GM18858 (cell line): Measurements from ENCODE around the gene ATP6AP2.
"Not testable (repeated sequence)": the region's sequence is repeated elsewhere in the genome, so short reads cannot be mapped to it uniquely, and the experiment has no call there.

ENCODE experiments used
- ATAC-seq: cut with Tn5 transposase; IDR thresholded peaks from one replicate; pipeline ENCODE4 v1.9.1; 2021; ENCODE audit not compliant: unreplicated experiment

Gene ATP6AP2

DNA sequence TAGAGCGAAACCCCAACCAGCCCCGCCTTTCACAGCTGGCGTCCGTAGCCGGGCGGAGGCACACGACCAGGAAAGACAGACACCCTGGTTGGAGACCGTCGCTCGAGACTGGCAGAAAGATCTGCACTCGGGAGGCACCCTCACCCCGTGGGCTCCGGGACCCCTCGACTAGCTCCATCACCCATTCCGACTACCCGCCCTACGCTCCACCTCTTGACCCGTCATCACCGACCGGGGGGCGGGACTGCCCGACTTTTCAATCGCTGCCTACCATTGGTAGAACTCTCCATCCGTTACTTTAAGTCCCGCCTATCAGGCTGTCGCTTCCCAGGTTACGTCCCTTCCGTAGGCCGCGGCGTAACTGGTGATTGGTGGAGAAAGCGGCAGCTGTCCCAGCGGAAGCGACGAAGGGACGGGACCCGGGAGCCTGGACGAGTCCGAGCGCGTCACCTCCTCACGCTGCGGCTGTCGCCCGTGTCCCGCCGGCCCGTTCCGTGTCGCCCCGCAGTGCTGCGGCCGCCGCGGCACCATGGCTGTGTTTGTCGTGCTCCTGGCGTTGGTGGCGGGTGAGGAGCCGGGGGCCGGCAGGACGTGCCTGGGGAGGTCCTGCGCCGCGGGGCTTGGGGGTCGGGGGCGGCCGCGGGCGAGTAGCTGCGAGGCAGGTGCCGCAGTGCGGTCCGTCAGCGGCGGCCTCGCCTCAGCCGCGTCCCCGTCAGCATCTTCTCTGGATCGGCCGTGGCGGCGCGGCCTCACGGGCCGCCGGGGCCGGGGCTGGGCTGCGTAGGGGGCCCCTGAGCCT, at the start of gene ATP6AP2:
ATP6AP2 (plus strand) TSS at position 434 of the 799 bp plus-strand sequence; CDS start at position 530, 96 bp downstream.
- ATAC-seq: peak; percentile 88

- ATAC-seq: no peak
Observed at GRCh38 chrX:40531056-40531826, 49.5 kb upstream of the ATP6AP2 start.

GRCh38 chrX:40537310-40537709, 43.5 kb upstream of the ATP6AP2 start:
- no peak for ATAC-seq

DNA sequence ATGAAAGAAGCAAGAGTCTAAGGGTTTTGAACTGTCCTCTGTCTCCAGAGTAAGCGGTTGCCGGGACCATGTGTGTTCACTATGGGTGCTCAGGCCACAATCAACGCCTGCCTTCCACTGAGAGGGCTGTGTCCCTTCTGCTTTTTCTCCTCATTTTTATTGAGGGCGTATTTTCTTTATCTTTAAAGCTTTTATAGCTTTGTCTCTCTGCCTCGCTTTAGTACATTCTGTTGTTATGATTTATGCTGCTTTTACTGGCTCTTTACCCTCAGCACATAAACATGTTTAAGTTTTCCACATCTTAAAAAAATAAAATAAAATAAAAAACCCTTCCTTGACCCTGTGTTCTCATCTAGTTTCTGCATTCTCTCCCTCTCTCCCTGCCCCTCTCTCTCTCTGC, 42.4 kb upstream of the ATP6AP2 start:
- ATAC-seq: no peak

DNA sequence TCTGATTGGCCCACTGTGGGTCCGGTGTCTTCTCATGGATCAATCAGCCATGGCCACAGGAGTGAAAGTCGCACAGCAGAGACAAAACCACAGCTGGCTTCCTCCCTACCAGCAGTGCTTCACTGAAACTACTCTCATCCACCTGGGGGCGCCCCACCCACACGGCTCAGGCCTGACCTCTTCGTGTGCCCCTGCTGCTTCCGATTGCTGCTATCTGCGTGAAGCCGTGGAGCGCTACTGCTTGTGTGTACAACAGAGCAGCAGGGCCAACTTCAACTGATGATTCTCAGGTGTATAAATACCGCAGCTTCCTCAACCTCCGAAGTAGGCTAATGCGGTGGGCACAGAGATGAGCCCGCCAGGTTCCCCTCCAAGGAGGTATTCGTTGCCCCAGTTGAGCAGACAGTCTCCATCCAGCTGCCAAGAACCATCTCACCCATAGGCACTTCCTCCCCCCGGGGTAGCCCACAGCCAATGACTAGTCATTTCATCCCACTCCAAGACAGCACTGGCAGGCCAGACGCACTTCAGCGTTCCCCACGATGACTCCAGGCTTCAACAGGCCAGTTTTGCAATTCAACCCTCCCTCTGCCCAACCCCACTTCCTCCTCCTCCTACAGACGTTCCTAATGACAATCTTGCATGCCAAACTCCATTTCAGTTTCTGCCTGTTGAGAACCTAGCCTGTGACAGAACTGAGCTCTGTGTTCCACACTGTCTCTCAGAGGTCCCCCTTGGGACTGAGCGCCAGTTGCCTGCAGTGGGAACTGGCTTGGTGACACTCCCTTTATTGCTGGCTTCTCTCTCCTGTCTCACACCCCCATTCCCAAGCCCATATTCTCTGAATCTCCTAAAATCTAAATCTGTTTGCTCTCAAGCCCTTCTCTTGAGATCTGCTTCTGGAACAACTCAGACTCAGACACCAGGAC, 41.3 kb upstream of the ATP6AP2 start:
- no peak for ATAC-seq

DNA sequence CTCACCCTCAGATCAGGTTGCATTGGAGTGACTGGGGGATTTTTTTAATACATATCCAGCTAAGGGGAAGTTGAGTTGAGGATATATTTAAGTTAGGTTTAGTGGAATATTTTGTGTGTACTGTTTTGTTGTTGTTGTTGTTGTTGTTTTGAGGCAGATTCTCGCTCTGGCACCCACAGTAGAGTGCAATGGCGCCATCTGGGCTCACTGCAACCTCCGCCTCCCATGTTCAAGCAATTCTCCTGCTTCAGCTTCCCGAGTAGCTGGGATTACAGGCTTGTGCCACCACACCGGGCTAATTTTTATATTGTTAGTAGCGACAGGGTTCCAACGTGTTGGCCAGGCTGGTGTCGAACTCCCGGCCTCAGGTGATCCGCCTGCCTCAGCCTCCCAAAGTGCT, 38.6 kb upstream of the ATP6AP2 start:
- ATAC-seq: no peak

GRCh38 chrX:40542972-40543371, 37.8 kb upstream of the ATP6AP2 start:
- no peak for ATAC-seq

GRCh38 chrX:40543661-40544328, 37.0 kb upstream of the ATP6AP2 start:
- no peak for ATAC-seq

GRCh38 chrX:40544343-40545266, 36.2 kb upstream of the ATP6AP2 start:
- no peak for ATAC-seq

- no peak for ATAC-seq
Observed at GRCh38 chrX:40546870-40547269, 33.9 kb upstream of the ATP6AP2 start.

DNA sequence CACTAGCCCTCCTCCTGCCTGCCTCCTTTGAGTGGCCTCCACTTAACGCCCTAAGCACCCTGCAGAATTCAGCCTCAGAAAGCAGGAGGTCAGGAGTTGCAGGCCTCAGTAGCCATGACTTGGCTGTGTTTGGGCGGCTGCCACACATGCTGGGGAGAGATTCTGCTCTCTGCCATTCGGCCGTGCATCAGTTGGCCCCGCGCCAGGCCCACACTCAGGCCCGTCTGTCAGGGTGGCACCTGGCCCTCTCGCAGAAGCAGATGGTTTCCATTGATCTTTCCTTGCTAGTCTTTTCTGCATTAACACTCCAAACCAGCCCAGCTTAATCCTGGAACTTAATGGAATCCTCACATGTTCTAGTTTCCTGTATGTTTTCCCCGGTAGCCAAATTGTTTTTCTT, 30.7 kb upstream of the ATP6AP2 start:
- ATAC-seq: no peak

DNA sequence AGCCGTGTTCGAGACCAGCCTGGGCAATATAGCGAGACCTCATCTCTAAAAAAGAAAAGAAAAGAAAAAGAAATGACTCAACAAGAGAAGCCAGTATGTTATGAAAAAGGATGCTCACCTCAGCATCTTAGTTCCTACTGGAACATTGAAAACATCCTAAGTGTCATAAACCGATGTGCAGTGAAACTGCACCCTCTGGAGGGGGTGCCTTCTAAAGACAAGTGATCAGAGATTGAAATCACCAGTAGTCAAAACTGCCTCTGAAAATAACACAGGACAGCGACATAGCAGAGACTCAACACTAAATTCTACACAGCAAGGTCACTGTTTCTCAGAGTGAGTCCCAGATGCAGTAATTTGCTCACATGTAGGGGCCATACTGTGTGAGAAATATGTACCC, 28.0 kb upstream of the ATP6AP2 start:
- ATAC-seq: no peak

DNA sequence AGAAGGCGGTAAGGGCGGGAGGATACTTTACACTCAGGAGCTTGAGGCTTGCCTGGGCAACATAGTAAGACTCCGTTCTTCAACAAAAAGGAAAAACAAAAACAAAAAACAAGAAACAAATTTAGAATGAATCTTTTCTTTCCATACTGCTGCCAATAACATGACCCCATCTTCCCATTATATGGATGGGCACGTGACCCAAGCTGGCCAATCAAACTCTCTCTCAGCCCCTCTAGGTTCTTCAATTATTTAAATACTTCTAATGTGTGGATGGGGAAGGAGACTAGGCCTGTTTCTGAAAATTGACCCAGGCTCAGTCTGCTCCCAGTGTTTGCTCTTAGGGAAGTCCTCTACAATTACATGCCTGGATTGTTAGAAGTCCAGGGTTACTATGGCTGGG, 22.2 kb upstream of the ATP6AP2 start:
- ATAC-seq: no peak

- ATAC-seq: no peak
Observed at GRCh38 chrX:40563784-40564183, 17.0 kb upstream of the ATP6AP2 start.

GRCh38 chrX:40564447-40564846, 16.3 kb upstream of the ATP6AP2 start:
- no peak for ATAC-seq

DNA sequence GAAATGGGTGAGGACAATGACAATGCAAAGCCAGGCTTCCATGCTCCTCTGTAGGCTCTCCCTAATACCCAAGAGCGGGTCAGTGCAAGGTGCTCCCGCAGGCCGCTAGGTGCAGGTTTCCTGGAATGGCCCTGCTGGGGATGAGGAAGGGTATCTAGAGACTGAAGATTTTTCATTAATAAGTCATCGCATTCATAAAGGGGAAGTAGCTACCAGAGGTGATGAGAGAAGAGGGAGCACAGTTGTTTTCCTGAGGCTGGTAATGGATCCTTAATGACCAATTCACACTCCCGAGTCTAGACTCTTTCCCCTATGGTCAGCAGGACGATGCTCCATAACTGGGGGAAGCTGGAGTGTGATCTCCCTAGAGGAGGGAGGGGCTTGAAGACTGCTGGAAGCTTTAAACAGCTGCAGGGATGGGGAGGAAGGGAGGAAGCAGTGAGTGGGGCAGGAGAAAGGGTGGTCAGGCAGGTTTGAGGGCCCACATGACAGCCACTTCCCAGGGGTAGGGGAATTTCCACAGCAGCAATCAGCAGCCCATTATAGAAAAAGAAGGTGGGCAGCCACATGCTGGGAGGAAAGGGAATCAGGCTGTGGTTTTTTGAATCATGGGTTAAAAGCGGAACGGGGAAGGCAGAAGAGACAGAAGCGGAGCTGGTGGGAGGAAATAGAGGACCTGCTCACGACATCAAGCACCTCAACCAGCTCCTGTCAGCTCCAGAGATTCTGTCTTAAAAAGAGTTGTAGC, 10.2 kb upstream of the ATP6AP2 start:
- ATAC-seq: no peak

- not testable (repeated sequence) for ATAC-seq
Observed at GRCh38 chrX:40571164-40571563, 9.6 kb upstream of the ATP6AP2 start.

- ATAC-seq: no peak
Observed at GRCh38 chrX:40571600-40571999, 9.2 kb upstream of the ATP6AP2 start.

DNA sequence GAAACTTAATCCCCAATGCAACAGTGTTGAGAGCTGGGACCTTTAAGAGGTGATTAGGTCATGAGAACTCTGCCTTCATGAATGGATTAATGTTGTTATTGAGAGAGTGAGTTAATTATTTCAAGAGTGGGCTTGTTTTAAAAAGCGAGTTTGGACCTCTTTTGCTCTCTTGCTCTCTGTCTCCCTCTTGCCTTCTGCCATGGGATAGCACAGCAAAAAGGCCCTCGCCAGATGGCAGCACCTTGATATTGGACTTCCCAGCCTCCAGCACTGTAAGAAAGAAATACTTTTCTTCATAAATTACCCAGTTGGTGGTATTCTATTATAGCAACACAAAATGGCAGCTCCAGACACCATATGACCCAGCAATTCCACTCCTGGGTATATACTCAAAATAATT, 7.0 kb upstream of the ATP6AP2 start:
- ATAC-seq: no peak
